GM21576 (cell line): Measurements from ENCODE around the gene XAGE3.
"Not testable (repeated sequence)": the region's sequence is repeated elsewhere in the genome, so short reads cannot be mapped to it uniquely, and the experiment has no call there.

Experiments used
- ATAC-seq: cut with Tn5 transposase; IDR thresholded peaks from one replicate; pipeline ENCODE4 v1.9.1; 2021; ENCODE audit warnings: mild to moderate bottlenecking, moderate library complexity; ENCODE audit not compliant: unreplicated experiment

The XAGE3 gene

GRCh38 chrX:52867610-52868348, at the start of gene XAGE3:
Gene XAGE3, minus strand, starts transcription at chrX:52868083. Its CDS starts 950 bp downstream, at chrX:52867133.
- no peak for ATAC-seq

- ATAC-seq = not testable (repeated sequence)
Observed at GRCh38 chrX:52914704-52915103, 46.8 kb upstream of the XAGE3 start.

GRCh38 chrX:52913681-52914080, 45.8 kb upstream of the XAGE3 start:
- ATAC-seq = not testable (repeated sequence)

- not testable (repeated sequence) for ATAC-seq
Observed at GRCh38 chrX:52909313-52909969, 41.6 kb upstream of the XAGE3 start.

- ATAC-seq = not testable (repeated sequence)
Observed at GRCh38 chrX:52907900-52908299, 40.0 kb upstream of the XAGE3 start.

- ATAC-seq = not testable (repeated sequence)
Observed at GRCh38 chrX:52907137-52907536, 39.3 kb upstream of the XAGE3 start.

GRCh38 chrX:52906072-52906471, 38.2 kb upstream of the XAGE3 start:
- not testable (repeated sequence) for ATAC-seq

- ATAC-seq = not testable (repeated sequence)
Observed at GRCh38 chrX:52905531-52905930, 37.6 kb upstream of the XAGE3 start.

GRCh38 chrX:52896855-52897709, 29.2 kb upstream of the XAGE3 start, which contains the start of gene FAM156B:
Gene FAM156B, plus strand, starts transcription at chrX:52897330. Its CDS starts 9,896 bp downstream, at chrX:52907226.
- peak; percentile 76 for ATAC-seq

GRCh38 chrX:52896438-52896837, 28.6 kb upstream of the XAGE3 start:
- ATAC-seq = peak; percentile 21

- ATAC-seq = not testable (repeated sequence)
Observed at GRCh38 chrX:52888090-52888489, 20.2 kb upstream of the XAGE3 start.

GRCh38 chrX:52887459-52887858, 19.6 kb upstream of the XAGE3 start:
- ATAC-seq = not testable (repeated sequence)

GRCh38 chrX:52876386-52876785, 8.5 kb upstream of the XAGE3 start:
- not testable (repeated sequence) for ATAC-seq

- not testable (repeated sequence) for ATAC-seq
Observed at GRCh38 chrX:52875436-52875835, 7.6 kb upstream of the XAGE3 start.

- ATAC-seq = no peak
Observed at GRCh38 chrX:52874661-52875060, 6.8 kb upstream of the XAGE3 start.

- ATAC-seq = not testable (repeated sequence)
Observed at GRCh38 chrX:52873825-52874224, 5.9 kb upstream of the XAGE3 start.

- ATAC-seq = no peak
Observed at GRCh38 chrX:52870046-52870445, 2.2 kb upstream of the XAGE3 start.

- no peak for ATAC-seq
Observed at GRCh38 chrX:52865343-52865998, 2.4 kb downstream of the XAGE3 start.

GRCh38 chrX:52856991-52857525, 10.8 kb downstream of the XAGE3 start:
- not testable (repeated sequence) for ATAC-seq

GRCh38 chrX:52852110-52852860, 15.6 kb downstream of the XAGE3 start:
- no peak for ATAC-seq
